ENCODE measurements around the gene SLC36A1.

GRCh38 chr5:151490627-151491026 is 43.2 kb downstream of the SLC36A1 start:
- no peak for TF ChIP-seq MAX (IDR thresholded peaks at IDR 0.05)
- TF ChIP-seq CTCF (IDR thresholded peaks at IDR 0.05 in 2 of 3, conservative IDR thresholded peaks at IDR 0.05 in 1 of 3; ENCODE audit: borderline replicate concordance in 1 of 3, insufficient read depth in 1 of 3, low read depth in 2 of 3, low read length in 2 of 3) = no peak
- no peak for TF ChIP-seq YY1 (IDR thresholded peaks at IDR 0.05; ENCODE audit: extremely low read depth, insufficient replicate concordance, low read depth, low read length)
- TF ChIP-seq EZH2 (IDR thresholded peaks at IDR 0.05) = no peak
- TF ChIP-seq ZBTB33 (IDR thresholded peaks at IDR 0.05; ENCODE audit: extremely low read depth, insufficient replicate concordance, low read length) = no peak
- TF ChIP-seq SP1 (IDR thresholded peaks at IDR 0.05; ENCODE audit: low read depth) = no peak

All from HCT116 (cell line).